ENCODE results near the gene FANCD2. TPM values are rescaled to one million over a fixed set of nuclear protein-coding genes. Genes with fewer than 3 reads are reported as not detected.
A peak's percentile ranks its signal among the peaks of the same experiment; 100 is the strongest.
"Not testable (repeated sequence)": the region's sequence is repeated elsewhere in the genome, so short reads cannot be mapped to it uniquely, and the experiment has no call there.

Gene FANCD2
- total RNA-seq, 1 donor from 2014 or later = 38.0 TPM

- Mint-ChIP-seq H3K27me3 (no peaks in the 10 kb centered on the region), H3K4me3 (peak overlapping the region; percentile 88), H3K36me3 (no peaks in the 10 kb centered on the region), H3K27ac (no peak overlapping the region), H3K4me1 (ENCODE audit: unreplicated experiment) (peaks cover 16% of the 10 kb centered on the region), H3K9me3 (no peaks in the 10 kb centered on the region)
- TF ChIP-seq CTCF (conservative IDR thresholded peaks at IDR 0.05) = no peak
- DNase-seq (ENCODE audit: extremely low spot score, unreplicated experiment) = peak; percentile 97
These were observed 15.3 kb upstream of the FANCD2 start for GRCh38 chr3:10010878-10011465.

GRCh38 chr3:10011631-10012030, 14.6 kb upstream of the FANCD2 start:
- peaks cover 16% of the 10 kb centered on the region for H3K4me1 Mint-ChIP-seq (ENCODE audit: unreplicated experiment)
- no peak for DNase-seq (ENCODE audit: extremely low spot score, unreplicated experiment)
- H3K9me3 Mint-ChIP-seq = no peaks in the 10 kb centered on the region
- no peak overlapping the region for H3K27ac Mint-ChIP-seq
- H3K4me3 Mint-ChIP-seq = peak overlapping the region; percentile 78
- H3K27me3 Mint-ChIP-seq = no peaks in the 10 kb centered on the region
- no peak for TF ChIP-seq CTCF (conservative IDR thresholded peaks at IDR 0.05)
- no peaks in the 10 kb centered on the region for H3K36me3 Mint-ChIP-seq

GRCh38 chr3:10012106-10012505, 14.1 kb upstream of the FANCD2 start:
- H3K9me3 Mint-ChIP-seq = no peaks in the 10 kb centered on the region
- no peaks in the 10 kb centered on the region for H3K27me3 Mint-ChIP-seq
- peaks cover 16% of the 10 kb centered on the region for H3K4me1 Mint-ChIP-seq (ENCODE audit: unreplicated experiment)
- peak; percentile 27 for DNase-seq (ENCODE audit: extremely low spot score, unreplicated experiment)
- no peak for TF ChIP-seq CTCF (conservative IDR thresholded peaks at IDR 0.05)
- H3K4me3 Mint-ChIP-seq = peak overlapping the region; percentile 78
- H3K27ac Mint-ChIP-seq = no peak overlapping the region
- no peaks in the 10 kb centered on the region for H3K36me3 Mint-ChIP-seq

GRCh38 chr3:10015461-10015904, 10.8 kb upstream of the FANCD2 start:
- no peak for TF ChIP-seq CTCF (conservative IDR thresholded peaks at IDR 0.05)
- peaks cover 1% of the 10 kb centered on the region for H3K4me1 Mint-ChIP-seq (ENCODE audit: unreplicated experiment)
- H3K4me3 Mint-ChIP-seq = no peak overlapping the region
- no peaks in the 10 kb centered on the region for H3K27me3 Mint-ChIP-seq
- no peaks in the 10 kb centered on the region for H3K9me3 Mint-ChIP-seq
- DNase-seq (ENCODE audit: extremely low spot score, unreplicated experiment) = no peak
- H3K27ac Mint-ChIP-seq = peak overlapping the region; percentile 46
- H3K36me3 Mint-ChIP-seq = peaks cover 3% of the 10 kb centered on the region

- no peaks in the 10 kb centered on the region for H3K9me3 Mint-ChIP-seq
- no peak for TF ChIP-seq CTCF (conservative IDR thresholded peaks at IDR 0.05)
- H3K4me3 Mint-ChIP-seq = no peak overlapping the region
- no peak overlapping the region for H3K27ac Mint-ChIP-seq
- no peaks in the 10 kb centered on the region for H3K4me1 Mint-ChIP-seq (ENCODE audit: unreplicated experiment)
- H3K27me3 Mint-ChIP-seq = no peaks in the 10 kb centered on the region
- peak; percentile 60 for DNase-seq (ENCODE audit: extremely low spot score, unreplicated experiment)
- peaks cover 7% of the 10 kb centered on the region for H3K36me3 Mint-ChIP-seq
These were observed 8.5 kb upstream of the FANCD2 start for GRCh38 chr3:10017636-10018292.

- not testable (repeated sequence) for H3K9me3 Mint-ChIP-seq; H3K27ac Mint-ChIP-seq; H3K27me3 Mint-ChIP-seq; H3K4me3 Mint-ChIP-seq; H3K36me3 Mint-ChIP-seq; H3K4me1 Mint-ChIP-seq (ENCODE audit: unreplicated experiment); DNase-seq (ENCODE audit: extremely low spot score, unreplicated experiment)
These were observed 7.4 kb upstream of the FANCD2 start for GRCh38 chr3:10018806-10019205.
